Measurements from ENCODE around the gene FSD1. TPM values are rescaled to one million over a fixed set of nuclear protein-coding genes. Genes with fewer than 3 reads are reported as not detected.
A peak's percentile ranks its signal among the peaks of the same experiment; 100 is the strongest.
"Not testable (repeated sequence)": the region's sequence is repeated elsewhere in the genome, so short reads cannot be mapped to it uniquely, and the experiment has no call there.

Gene FSD1
- total RNA-seq, 1 donor from 2014 or later, result 26.3 TPM

GRCh38 chr19:4279267-4279529 lies 25.2 kb upstream of the FSD1 start:
- H3K27ac Mint-ChIP-seq, result no peak overlapping the region
- H3K4me3 Mint-ChIP-seq, result no peak overlapping the region
- no peak for DNase-seq (ENCODE audit: extremely low spot score, unreplicated experiment)
- no peak for TF ChIP-seq CTCF (conservative IDR thresholded peaks at IDR 0.05)
- H3K9me3 Mint-ChIP-seq, result no peaks in the 10 kb centered on the region
- H3K27me3 Mint-ChIP-seq, result peaks cover 50% of the 10 kb centered on the region
- no peaks in the 10 kb centered on the region for H3K4me1 Mint-ChIP-seq (ENCODE audit: unreplicated experiment)
- no peaks in the 10 kb centered on the region for H3K36me3 Mint-ChIP-seq

- Mint-ChIP-seq H3K27ac (no peak overlapping the region), H3K36me3 (no peaks in the 10 kb centered on the region), H3K9me3 (no peaks in the 10 kb centered on the region), H3K4me1 (ENCODE audit: unreplicated experiment) (no peaks in the 10 kb centered on the region), H3K27me3 (peaks cover 55% of the 10 kb centered on the region), H3K4me3 (peak overlapping the region; percentile 80)
- no peak for DNase-seq (ENCODE audit: extremely low spot score, unreplicated experiment)
- TF ChIP-seq CTCF (conservative IDR thresholded peaks at IDR 0.05), result no peak
These were observed 24.6 kb upstream of the FSD1 start for GRCh38 chr19:4279530-4280422.

- no peak for TF ChIP-seq CTCF (conservative IDR thresholded peaks at IDR 0.05)
- Mint-ChIP-seq H3K4me1 (ENCODE audit: unreplicated experiment) (no peaks in the 10 kb centered on the region), H3K9me3 (no peaks in the 10 kb centered on the region), H3K27me3 (peaks cover 44% of the 10 kb centered on the region), H3K36me3 (no peaks in the 10 kb centered on the region), H3K4me3 (no peak overlapping the region), H3K27ac (no peak overlapping the region)
- no peak for DNase-seq (ENCODE audit: extremely low spot score, unreplicated experiment)
These were observed 20.0 kb upstream of the FSD1 start for GRCh38 chr19:4284176-4284958.

- no peak overlapping the region for H3K4me3 Mint-ChIP-seq
- no peak overlapping the region for H3K27ac Mint-ChIP-seq
- H3K27me3 Mint-ChIP-seq, result peaks cover 40% of the 10 kb centered on the region
- no peaks in the 10 kb centered on the region for H3K4me1 Mint-ChIP-seq (ENCODE audit: unreplicated experiment)
- TF ChIP-seq CTCF (conservative IDR thresholded peaks at IDR 0.05), result no peak
- DNase-seq (ENCODE audit: extremely low spot score, unreplicated experiment), result no peak
- no peaks in the 10 kb centered on the region for H3K9me3 Mint-ChIP-seq
- H3K36me3 Mint-ChIP-seq, result no peaks in the 10 kb centered on the region
These were observed 19.4 kb upstream of the FSD1 start for GRCh38 chr19:4284974-4285373.

GRCh38 chr19:4286141-4286540 lies 18.3 kb upstream of the FSD1 start:
- not testable (repeated sequence) for H3K4me3 Mint-ChIP-seq
- H3K27me3 Mint-ChIP-seq, result peaks cover 29% of the 10 kb centered on the region

More at GRCh38 chr19:4286141-4286540, 18.3 kb upstream of the FSD1 start:
- H3K9me3 Mint-ChIP-seq; DNase-seq (ENCODE audit: extremely low spot score, unreplicated experiment); H3K27ac Mint-ChIP-seq; H3K4me1 Mint-ChIP-seq (ENCODE audit: unreplicated experiment); H3K36me3 Mint-ChIP-seq: not testable (repeated sequence)
